ES-I3 (cell line): ENCODE data around the gene ANKRD52.

ENCODE experiments used
- H3K36me3 ChIP-seq: 2 replicates; pipeline ENCODE4 v1.6.1; 2013; ENCODE audit warnings: mild to moderate bottlenecking, low read length, control low read depth, moderate library complexity; ENCODE audit not compliant: insufficient read depth
- H3K4me1 ChIP-seq: 2 replicates; pipeline ENCODE4 v1.6.1; 2013; ENCODE audit warnings: mild to moderate bottlenecking, control low read depth, low read length; ENCODE audit not compliant: insufficient read depth
- H3K9ac ChIP-seq: 2 replicates; pipeline ENCODE4 v1.6.1; 2013; ENCODE audit warnings: low read depth, mild to moderate bottlenecking, low read length, moderate library complexity
- H3K9me3 ChIP-seq: 2 replicates; pipeline ENCODE4 v1.6.1; 2013; ENCODE audit warnings: mild to moderate bottlenecking, low read length, moderate library complexity; ENCODE audit not compliant: control insufficient read depth, insufficient read depth

The ANKRD52 gene

GRCh38 chr12:56241424-56242303 lies 16.5 kb downstream of the ANKRD52 start:
- peaks cover 10% of the 10 kb centered on the region; the same call in 1 of the 2 replicates for H3K36me3 ChIP-seq
- H3K4me1 ChIP-seq: no peaks in the 10 kb centered on the region
- H3K9ac ChIP-seq: no peak overlapping the region
- no peaks in the 10 kb centered on the region for H3K9me3 ChIP-seq

DNA sequence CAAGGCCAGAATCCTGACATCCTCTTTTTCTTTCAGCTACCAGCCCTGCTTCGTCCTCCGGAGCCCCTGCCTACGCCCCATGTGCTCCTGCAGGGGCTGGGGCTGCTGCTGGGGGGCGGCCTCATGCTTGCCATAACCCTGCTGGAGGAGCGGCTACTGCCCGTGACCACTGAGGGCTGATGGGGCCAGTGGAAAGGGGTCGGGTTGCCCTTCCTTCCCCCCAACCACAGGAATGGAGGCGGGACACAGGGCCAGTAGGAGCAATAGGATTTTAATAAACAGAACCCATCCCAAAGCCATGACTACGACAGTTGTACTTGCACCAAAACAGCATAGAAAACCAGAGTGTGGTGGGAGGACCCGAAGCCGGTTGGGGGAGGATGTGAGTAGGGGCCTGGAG lies 20.6 kb downstream of the ANKRD52 start:
- Histone ChIP-seq H3K36me3 (peaks cover 2% of the 10 kb centered on the region; the same call in 1 of the 2 replicates), H3K9ac (no peak overlapping the region), H3K9me3 (no peaks in the 10 kb centered on the region), H3K4me1 (no peaks in the 10 kb centered on the region)

- no peak overlapping the region for H3K9ac ChIP-seq
- H3K36me3 ChIP-seq: peaks cover 2% of the 10 kb centered on the region; the same call in 1 of the 2 replicates
- H3K9me3 ChIP-seq: no peaks in the 10 kb centered on the region
- no peaks in the 10 kb centered on the region for H3K4me1 ChIP-seq
Measured at GRCh38 chr12:56236985-56237384, 21.2 kb downstream of the ANKRD52 start.

GRCh38 chr12:56236091-56236490 lies 22.1 kb downstream of the ANKRD52 start:
- Histone ChIP-seq H3K4me1 (no peaks in the 10 kb centered on the region), H3K9ac (no peak overlapping the region), H3K9me3 (no peaks in the 10 kb centered on the region), H3K36me3 (peaks cover 2% of the 10 kb centered on the region; the same call in 1 of the 2 replicates)

DNA sequence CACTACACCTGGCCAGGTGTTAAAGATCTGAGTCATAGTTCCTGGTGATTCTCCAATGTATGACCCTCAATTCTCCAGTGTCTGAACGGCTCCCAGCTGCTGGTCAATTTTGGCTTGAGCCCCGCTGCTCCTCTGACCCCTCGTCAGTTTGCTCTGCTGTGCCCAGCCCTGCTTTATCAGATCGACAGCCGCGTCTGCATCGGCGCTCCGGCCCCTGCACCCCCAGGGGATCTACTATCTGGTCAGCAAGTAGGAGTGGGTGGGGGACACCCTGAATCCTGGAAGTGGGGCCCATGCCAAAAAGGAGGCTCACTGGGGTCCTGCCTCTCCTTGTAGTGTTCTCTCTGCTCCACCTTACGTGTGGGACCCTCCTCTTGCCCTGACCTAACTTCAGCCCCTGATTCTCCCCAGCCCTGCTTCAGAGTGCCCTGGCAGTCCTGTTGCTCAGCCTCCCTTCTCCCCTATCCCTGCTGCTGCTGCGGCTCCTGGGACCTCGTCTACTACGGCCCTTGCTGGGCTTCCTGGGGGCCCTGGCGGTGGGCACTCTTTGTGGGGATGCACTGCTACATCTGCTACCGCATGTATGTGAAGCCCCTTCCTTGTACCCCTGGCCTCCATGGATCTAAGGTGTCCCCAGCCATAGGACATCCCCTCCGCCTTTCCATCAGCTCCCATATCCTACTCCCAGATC lies 23.3 kb downstream of the ANKRD52 start:
- Histone ChIP-seq H3K4me1 (peaks cover 3% of the 10 kb centered on the region; the same call in 1 of the 2 replicates), H3K9me3 (no peaks in the 10 kb centered on the region), H3K9ac (no peak overlapping the region), H3K36me3 (no peaks in the 10 kb centered on the region)

GRCh38 chr12:56231184-56231582 lies 27.0 kb downstream of the ANKRD52 start:
- Histone ChIP-seq H3K36me3 (no peaks in the 10 kb centered on the region), H3K9ac (no peak overlapping the region)

GRCh38 chr12:56230432-56231183 lies 27.6 kb downstream of the ANKRD52 start:
- H3K36me3 ChIP-seq: no peaks in the 10 kb centered on the region
- H3K9me3 ChIP-seq: no peaks in the 10 kb centered on the region
- no peak overlapping the region for H3K9ac ChIP-seq
- peaks cover 3% of the 10 kb centered on the region; the same call in 1 of the 2 replicates for H3K4me1 ChIP-seq

More at GRCh38 chr12:56231184-56231582, 27.0 kb downstream of the ANKRD52 start:
- Histone ChIP-seq H3K9me3 (no peaks in the 10 kb centered on the region), H3K4me1 (peaks cover 3% of the 10 kb centered on the region; the same call in 1 of the 2 replicates)

- peaks cover 3% of the 10 kb centered on the region; the same call in 1 of the 2 replicates for H3K4me1 ChIP-seq
- no peak within 1 kb of the TSS for H3K9ac ChIP-seq
- no peaks in the 10 kb centered on the region for H3K9me3 ChIP-seq
- H3K36me3 ChIP-seq: no peaks in the 10 kb centered on the region
Measured at GRCh38 chr12:56229916-56230431, 28.2 kb downstream of the ANKRD52 start, which contains the start of gene SLC39A5. Gene SLC39A5, plus strand, starts transcription at chr12:56230051. Its CDS starts 1,224 bp downstream, at chr12:56231275.

DNA sequence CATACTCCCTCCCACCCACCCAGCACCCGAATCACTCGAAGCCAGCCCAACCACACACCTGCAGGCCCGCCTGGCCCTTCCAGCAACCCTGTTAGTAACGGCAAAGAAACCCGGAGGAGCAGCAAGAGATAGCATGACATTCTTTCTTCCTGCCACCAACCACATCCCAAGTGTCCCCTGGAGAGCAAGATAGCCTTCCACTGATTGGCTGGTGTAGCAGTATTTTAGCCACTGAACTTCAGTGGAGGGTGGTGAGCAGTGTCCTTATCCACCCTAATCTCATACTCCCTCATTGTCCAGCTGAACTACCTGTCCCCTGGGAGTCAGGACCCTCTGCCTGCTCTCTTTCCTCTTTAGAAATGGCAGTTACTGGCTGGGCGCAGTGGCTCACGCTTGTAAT lies 29.1 kb downstream of the ANKRD52 start:
- H3K9ac ChIP-seq: no peak overlapping the region

DNA sequence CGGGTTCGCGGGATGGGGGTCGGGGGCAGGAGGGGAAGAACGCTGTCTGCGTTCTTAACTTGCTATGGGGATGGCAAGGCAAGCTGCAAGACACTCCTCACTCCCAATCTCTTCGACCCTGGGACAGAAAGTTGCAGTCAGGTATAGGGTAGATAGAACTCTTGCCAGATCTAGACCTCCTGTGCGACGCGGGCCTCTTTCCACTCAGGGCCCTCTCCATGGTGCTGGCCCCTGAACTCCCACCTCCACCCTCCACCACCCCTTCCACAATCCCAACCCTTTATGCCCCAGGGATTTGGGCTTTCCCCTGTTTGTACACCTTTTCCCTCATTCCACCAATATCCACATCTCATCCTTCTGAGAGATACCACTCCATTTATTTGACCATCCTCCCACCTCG lies 33.2 kb downstream of the ANKRD52 start:
- Histone ChIP-seq H3K36me3 (no peaks in the 10 kb centered on the region), H3K9me3 (no peaks in the 10 kb centered on the region), H3K9ac (peak overlapping the region; percentile 86; the same call in 1 of the 2 replicates), H3K4me1 (peaks cover 3% of the 10 kb centered on the region; the same call in 1 of the 2 replicates)

More for the DNA sequence above, 29.1 kb downstream of the ANKRD52 start:
- Histone ChIP-seq H3K36me3 (no peaks in the 10 kb centered on the region), H3K9me3 (no peaks in the 10 kb centered on the region), H3K4me1 (peaks cover 6% of the 10 kb centered on the region)

DNA sequence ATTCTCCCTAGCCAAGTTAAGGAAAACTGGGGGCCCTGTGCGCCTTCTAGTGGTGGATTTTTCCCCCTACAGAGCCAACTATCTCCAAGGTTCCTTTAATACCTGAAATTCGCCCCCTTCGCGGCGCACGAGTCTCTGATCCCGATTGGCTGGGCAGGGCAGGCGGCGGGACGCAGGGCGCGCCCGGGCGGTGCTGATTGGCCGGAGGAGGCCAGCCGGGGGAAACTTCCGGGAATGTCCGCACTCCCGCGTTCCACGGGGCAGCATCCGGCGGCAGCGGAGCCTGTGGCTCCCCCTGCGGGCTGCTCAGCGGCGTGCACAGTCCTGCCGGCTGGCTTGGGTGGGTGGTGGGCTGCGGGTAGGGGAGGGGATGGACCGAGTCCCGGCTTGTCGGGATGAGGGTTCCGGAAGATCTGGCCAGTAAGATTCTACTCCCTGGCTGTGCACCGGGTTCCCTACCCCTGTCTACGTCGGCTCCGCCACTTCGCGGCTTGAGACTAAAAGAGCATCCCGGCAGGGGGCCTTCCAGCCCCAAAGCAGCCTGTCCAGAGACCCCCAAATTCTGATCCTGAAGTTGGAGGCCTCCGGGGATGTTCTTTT lies 34.0 kb downstream of the ANKRD52 start, which contains the start of gene NABP2:
Gene NABP2, plus strand, starts transcription at position 241 of the 600 bp plus-strand sequence. CDS start 515 bp downstream, outside the sequence.
- Histone ChIP-seq H3K36me3 (no peaks in the 10 kb centered on the region), H3K9me3 (no peaks in the 10 kb centered on the region), H3K9ac (peak within 1 kb of the TSS; percentile 86), H3K4me1 (peaks cover 3% of the 10 kb centered on the region; the same call in 1 of the 2 replicates)

GRCh38 chr12:56223571-56224101 lies 34.5 kb downstream of the ANKRD52 start:
- Histone ChIP-seq H3K9me3 (no peaks in the 10 kb centered on the region), H3K4me1 (peaks cover 3% of the 10 kb centered on the region; the same call in 1 of the 2 replicates), H3K9ac (peak overlapping the region; percentile 77), H3K36me3 (no peaks in the 10 kb centered on the region)

- H3K4me1 ChIP-seq: peaks cover 3% of the 10 kb centered on the region; the same call in 1 of the 2 replicates
- peak overlapping the region; percentile 77 for H3K9ac ChIP-seq
- no peaks in the 10 kb centered on the region for H3K9me3 ChIP-seq
- no peaks in the 10 kb centered on the region for H3K36me3 ChIP-seq
Measured at GRCh38 chr12:56222531-56222895, 35.7 kb downstream of the ANKRD52 start.
